Astrocyte (in vitro differentiated cells and primary cell): ENCODE data around the gene MACROH2A1. TPM values are rescaled to one million over a fixed set of nuclear protein-coding genes. Genes with fewer than 3 reads are reported as not detected.

Source experiments
- DNase-seq: peaks from one replicate; pipeline ENCODE4 v3.0.0-alpha.2; 2010; ENCODE audit warnings: low read depth
- FAIRE-seq: peaks from 2 replicates; lab custom pipeline; 2011; peaks lifted over from hg19 to GRCh38; lab: Jason Lieb, UNC
- H2AFZ ChIP-seq: 2 replicates; pipeline ENCODE4 v1.6.0; 2012; ENCODE audit warnings: low read depth, low read length, inconsistent platforms
- H3K27ac ChIP-seq: 2 replicates; pipeline ENCODE4 v1.5.1; 2011; ENCODE audit warnings: low read depth, low read length, inconsistent platforms
- H3K27me3 ChIP-seq: 2 replicates; pipeline ENCODE4 v1.6.0; 2011; ENCODE audit warnings: low read length, inconsistent platforms; ENCODE audit not compliant: insufficient read depth
- H3K36me3 ChIP-seq: 2 replicates; pipeline ENCODE4 v1.5.1; 2011; ENCODE audit warnings: low read length, inconsistent platforms; ENCODE audit not compliant: insufficient read depth
- H3K4me1 ChIP-seq: 2 replicates; pipeline ENCODE4 v1.5.1; 2011; ENCODE audit warnings: low read length, inconsistent platforms; ENCODE audit not compliant: insufficient read depth
- H3K4me2 ChIP-seq: 2 replicates; pipeline ENCODE4 v1.6.0; 2012; ENCODE audit warnings: low read length, inconsistent platforms
- H3K4me3 ChIP-seq: 2 replicates; pipeline ENCODE4 v1.5.1; 2011; ENCODE audit warnings: low read depth, mild to moderate bottlenecking, low read length, inconsistent platforms; ENCODE audit not compliant: insufficient read depth
- H3K79me2 ChIP-seq: 2 replicates; pipeline ENCODE4 v1.6.0; 2012; ENCODE audit warnings: mild to moderate bottlenecking, low read length, inconsistent platforms; ENCODE audit not compliant: insufficient read depth
- H3K9ac ChIP-seq: 2 replicates; pipeline ENCODE4 v1.6.0; 2012; ENCODE audit warnings: mild to moderate bottlenecking, low read length, inconsistent platforms
- H3K9me3 ChIP-seq: 2 replicates; pipeline ENCODE4 v1.5.1; 2012; ENCODE audit warnings: low read depth, mild to moderate bottlenecking, low read length, inconsistent platforms; ENCODE audit not compliant: insufficient read depth
- H4K20me1 ChIP-seq: 2 replicates; pipeline ENCODE4 v1.6.0; 2012; ENCODE audit warnings: low read length, inconsistent platforms; ENCODE audit not compliant: insufficient read depth
- H3K27ac Mint-ChIP-seq: one replicate; pipeline ENCODE4 v1.8.0; 2021; ENCODE audit warnings: mild to moderate bottlenecking, mixed read lengths; ENCODE audit not compliant: unreplicated experiment
- H3K27me3 Mint-ChIP-seq: one replicate; pipeline ENCODE4 v1.8.0; 2021; ENCODE audit warnings: low read depth, mixed read lengths; ENCODE audit not compliant: unreplicated experiment
- H3K36me3 Mint-ChIP-seq: one replicate; pipeline ENCODE4 v1.8.0; 2021; ENCODE audit warnings: low read depth, mixed read lengths; ENCODE audit not compliant: unreplicated experiment
- H3K4me1 Mint-ChIP-seq: one replicate; pipeline ENCODE4 v1.8.0; 2021; ENCODE audit warnings: low read depth, mixed read lengths; ENCODE audit not compliant: unreplicated experiment
- H3K4me3 Mint-ChIP-seq: one replicate; pipeline ENCODE4 v1.8.0; 2021; ENCODE audit warnings: mild to moderate bottlenecking, moderate library complexity, mixed read lengths; ENCODE audit not compliant: unreplicated experiment
- H3K9me3 Mint-ChIP-seq: one replicate; pipeline ENCODE4 v1.8.0; 2021; ENCODE audit warnings: mild to moderate bottlenecking, mixed read lengths; ENCODE audit not compliant: unreplicated experiment
- CTCF ChIP-seq: IDR thresholded peaks from 2 replicates; pipeline ENCODE4 v1.5.1; 2011; ENCODE audit warnings: low read depth, mild to moderate bottlenecking, inconsistent platforms, low read length, moderate library complexity; ENCODE audit not compliant: insufficient read depth
- EZH2 ChIP-seq: IDR thresholded peaks from 2 replicates; pipeline ENCODE4 v1.6.1; 2012; ENCODE audit warnings: mild to moderate bottlenecking, low read length, inconsistent platforms; ENCODE audit not compliant: insufficient read depth
- total RNA-seq: library from RNA; stranded (reverse); gene quantifications from 2 replicates; pipeline ENCODE4 v1.2.1, GENCODE V29; 2021

The MACROH2A1 gene
- total RNA-seq, 1 donor from 2014 or later = 143 TPM

- Histone ChIP-seq H3K27ac (peak overlapping the region; percentile 95), H3K36me3 (peaks cover 12% of the 10 kb centered on the region), H3K27me3 (no peaks in the 10 kb centered on the region), H3K9me3 (no peaks in the 10 kb centered on the region), H3K4me2 (peak overlapping the region; percentile 66), H3K79me2 (peaks cover 98% of the 10 kb centered on the region), H4K20me1 (peaks cover 81% of the 10 kb centered on the region), H2AFZ (no peak overlapping the region), H3K9ac (peak overlapping the region; percentile 72), H3K4me1 (peaks cover 61% of the 10 kb centered on the region), H3K4me3 (peak overlapping the region; percentile 35)
- peak overlapping the region; percentile 66 for H3K4me3 Mint-ChIP-seq
- no peak for TF ChIP-seq EZH2
- TF ChIP-seq CTCF = no peak
- H3K9me3 Mint-ChIP-seq = no peaks in the 10 kb centered on the region
- peaks cover 76% of the 10 kb centered on the region for H3K4me1 Mint-ChIP-seq
- peak; percentile 76 for FAIRE-seq
- peaks cover 27% of the 10 kb centered on the region for H3K36me3 Mint-ChIP-seq
- H3K27me3 Mint-ChIP-seq = no peaks in the 10 kb centered on the region
- peak overlapping the region; percentile 98 for H3K27ac Mint-ChIP-seq
- DNase-seq = peak; percentile 97
Observed at GRCh38 chr5:135391116-135391868, 7.7 kb downstream of the MACROH2A1 start.

GRCh38 chr5:135388860-135389435, 10.1 kb downstream of the MACROH2A1 start:
- Mint-ChIP-seq H3K4me1 (peaks cover 75% of the 10 kb centered on the region), H3K27ac (peak overlapping the region; percentile 71), H3K4me3 (no peak overlapping the region), H3K27me3 (no peaks in the 10 kb centered on the region), H3K36me3 (peaks cover 37% of the 10 kb centered on the region), H3K9me3 (no peaks in the 10 kb centered on the region)
- Histone ChIP-seq H3K27me3 (no peaks in the 10 kb centered on the region), H3K79me2 (peaks cover 98% of the 10 kb centered on the region), H4K20me1 (peaks cover 79% of the 10 kb centered on the region), H3K4me3 (no peak overlapping the region), H3K4me2 (no peak overlapping the region), H2AFZ (no peak overlapping the region), H3K4me1 (peaks cover 63% of the 10 kb centered on the region), H3K9me3 (no peaks in the 10 kb centered on the region), H3K9ac (no peak overlapping the region), H3K27ac (no peak overlapping the region), H3K36me3 (peaks cover 28% of the 10 kb centered on the region)
- FAIRE-seq (no peak), DNase-seq (no peak)
- TF ChIP-seq EZH2 (no peak), CTCF (no peak)

- Mint-ChIP-seq H3K4me3 (no peak overlapping the region), H3K36me3 (peaks cover 36% of the 10 kb centered on the region), H3K4me1 (peaks cover 62% of the 10 kb centered on the region), H3K27me3 (no peaks in the 10 kb centered on the region), H3K27ac (peak overlapping the region; percentile 86), H3K9me3 (no peaks in the 10 kb centered on the region)
- Histone ChIP-seq H3K27ac (peak overlapping the region; percentile 57), H2AFZ (no peak overlapping the region), H3K27me3 (no peaks in the 10 kb centered on the region), H3K9me3 (no peaks in the 10 kb centered on the region), H3K36me3 (peaks cover 36% of the 10 kb centered on the region), H3K79me2 (peaks cover 97% of the 10 kb centered on the region), H3K9ac (peak overlapping the region; percentile 47), H3K4me1 (peaks cover 50% of the 10 kb centered on the region), H3K4me2 (peak overlapping the region; percentile 58), H4K20me1 (peaks cover 77% of the 10 kb centered on the region), H3K4me3 (no peak overlapping the region)
- TF ChIP-seq EZH2 (no peak), CTCF (no peak)
- DNase-seq (no peak), FAIRE-seq (no peak)
Observed at GRCh38 chr5:135387629-135387960, 11.4 kb downstream of the MACROH2A1 start.
